Upper lobe of left lung (tissue), 6 donors: ENCODE measurements around the gene ODAD4. TPM values are rescaled to one million over a fixed set of nuclear protein-coding genes. Genes with fewer than 3 reads are reported as not detected.

Experiments
- ATAC-seq, 2 donors: fragments of 200-7000 bp; cut with Tn5 transposase; one replicate each; pipeline ENCODE4 v1.9.1; 2022; ENCODE audit warnings: mild to moderate bottlenecking in 2 of 2, moderate library complexity in 2 of 2; ENCODE audit not compliant: low FRiP score in 2 of 2
- DNase-seq, 2 donors: peaks; one replicate each; pipeline ENCODE4 v3.0.0-alpha.2; 2019 to 2020
- H3K27ac ChIP-seq, 4 donors: fragments of 200-600 bp; sonication (generic); one replicate each; pipeline ENCODE4 v1.5.1; 2016 to 2019
- H3K27me3 ChIP-seq, 4 donors: fragments of 200-600 bp; sonication (generic); one replicate each; pipeline ENCODE4 v1.5.1; 2017 to 2019
- H3K36me3 ChIP-seq, 4 donors: fragments of 200-600 bp; sonication (generic); one replicate each; pipeline ENCODE4 v1.5.1; 2016 to 2019
- H3K4me1 ChIP-seq, 4 donors: fragments of 200-600 bp; sonication (generic); one replicate each; pipeline ENCODE4 v1.5.1; 2018 to 2019
- H3K4me3 ChIP-seq, 4 donors: fragments of 200-600 bp; sonication (generic); one replicate each; pipeline ENCODE4 v1.5.1; 2017 to 2019; ENCODE audit warnings: mild to moderate bottlenecking in 2 of 4, moderate library complexity in 1 of 4
- H3K9me3 ChIP-seq, 4 donors: fragments of 200-600 bp; sonication (generic); one replicate each; pipeline ENCODE4 v1.5.1; 2018 to 2019
- CTCF ChIP-seq, 6 experiments: fragments of 450-650 bp in 4 of 6; fragments of 200-600 bp in 2 of 6; sonication (generic) in 2 of 6; IDR thresholded peaks; one replicate each; pipeline ENCODE4 v1.5.1; 2016 to 2019; ENCODE audit warnings: antibody characterized with exemption in 6 of 6
- EP300 ChIP-seq, 4 donors: sonication (generic); formaldehyde crosslinking; IDR thresholded peaks; one replicate each; pipeline ENCODE4 v1.5.1; 2017; ENCODE audit warnings: antibody characterized with exemption in 4 of 4, control low read depth in 2 of 4
- POLR2A ChIP-seq, 4 donors: fragments of 450-650 bp; IDR thresholded peaks; one replicate each; pipeline ENCODE4 v1.5.1; 2016 to 2017; ENCODE audit warnings: antibody characterized with exemption in 4 of 4, mild to moderate bottlenecking in 2 of 4
- POLR2AphosphoS5 ChIP-seq, 2 donors: sonication (generic); formaldehyde crosslinking; IDR thresholded peaks; one replicate each; pipeline ENCODE4 v1.5.1; 2017; ENCODE audit warnings: antibody characterized with exemption in 2 of 2
- WGBS, 2 donors: methylation state at CpG; one replicate each; pipeline ENCODE4 v1.1.5; 2017 to 2018; 5-methylcytosine and 5-hydroxymethylcytosine counted together
- total RNA-seq, 6 donors: library from RNA; depleted of rRNA in 4 of 6; stranded (reverse); fragments of >200 nt in 4 of 6; gene quantifications; one replicate each; pipeline versions ENCODE4 v1.1.0 to v1.2.1, GENCODE V29; 2016 to 2021
- donor health status: DM: no; HTN: no; CAD: no; lungs with moderate emphysema.
- donor health status: DM: no; HTN: yes; CAD: no; lungs with severe emphysema.

Gene ODAD4
- total RNA-seq, 6 donors from 2014 or later: 1.2 to 16.9 (median 4.8) TPM

GRCh38 chr17:41891135-41892020 lies 39.0 kb upstream of the ODAD4 start:
- Histone ChIP-seq H3K9me3 (no peaks in the 10 kb centered on the region), H3K27ac (no peak overlapping the region), H3K27me3 (no peaks in the 10 kb centered on the region), H3K36me3 (peaks cover 30 to 99% (median 86%) of the 10 kb centered on the region in 4 donors), H3K4me1 (no peaks in the 10 kb centered on the region), H3K4me3 (no peak overlapping the region)
- ATAC-seq (no peak), DNase-seq (no peak)
- WGBS, 2 donors: 96% methylated on average over 7 of the region's 7 CpGs
- no peak for TF ChIP-seq POLR2A (IDR thresholded peaks at IDR 0.05)
- TF ChIP-seq CTCF (IDR thresholded peaks at IDR 0.05): no peak
- TF ChIP-seq POLR2AphosphoS5 (IDR thresholded peaks at IDR 0.05): no peak
- no peak for TF ChIP-seq EP300 (IDR thresholded peaks at IDR 0.05)

- Histone ChIP-seq H3K9me3 (no peaks in the 10 kb centered on the region), H3K36me3 (peaks cover 29 to 99% (median 87%) of the 10 kb centered on the region in 4 donors), H3K4me1 (no peaks in the 10 kb centered on the region), H3K4me3 (no peak overlapping the region), H3K27me3 (no peaks in the 10 kb centered on the region), H3K27ac (no peak overlapping the region)
- ATAC-seq (no peak), DNase-seq (no peak)
- no peak for TF ChIP-seq EP300 (IDR thresholded peaks at IDR 0.05)
- TF ChIP-seq CTCF (IDR thresholded peaks at IDR 0.05): no peak
- no peak for TF ChIP-seq POLR2A (IDR thresholded peaks at IDR 0.05)
- TF ChIP-seq POLR2AphosphoS5 (IDR thresholded peaks at IDR 0.05): no peak
- WGBS, 2 donors: 94 to 97% methylated on average over 3 to 4 of the region's 4 CpGs
Observed at GRCh38 chr17:41892021-41892376, 38.4 kb upstream of the ODAD4 start.

- no peak for TF ChIP-seq POLR2AphosphoS5 (IDR thresholded peaks at IDR 0.05)
- no peak for TF ChIP-seq POLR2A (IDR thresholded peaks at IDR 0.05)
- no peak for TF ChIP-seq EP300 (IDR thresholded peaks at IDR 0.05)
- TF ChIP-seq CTCF (IDR thresholded peaks at IDR 0.05): no peak
- ATAC-seq (no peak), DNase-seq (no peak)
- H3K27ac ChIP-seq: no peak overlapping the region
- H3K4me3 ChIP-seq: no peak overlapping the region
- peaks cover 27 to 99% (median 87%) of the 10 kb centered on the region in 4 donors for H3K36me3 ChIP-seq
- H3K27me3 ChIP-seq: no peaks in the 10 kb centered on the region
- 84 to 94% methylated on average over 3 of the region's 3 CpGs for WGBS, 2 donors
- H3K4me1 ChIP-seq: no peaks in the 10 kb centered on the region
- no peaks in the 10 kb centered on the region for H3K9me3 ChIP-seq
Observed at GRCh38 chr17:41893384-41893783, 37.0 kb upstream of the ODAD4 start.

GRCh38 chr17:41894791-41895331 lies 35.6 kb upstream of the ODAD4 start:
- Histone ChIP-seq H3K4me1 (no peaks in the 10 kb centered on the region), H3K4me3 (no peak overlapping the region), H3K9me3 (no peaks in the 10 kb centered on the region), H3K36me3 (peaks cover 26 to 100% (median 91%) of the 10 kb centered on the region in 4 donors), H3K27me3 (no peaks in the 10 kb centered on the region), H3K27ac (peak overlapping the region in 2 of 4 donors; percentile 8 to 18)
- TF ChIP-seq EP300 (IDR thresholded peaks at IDR 0.05): no peak
- ATAC-seq: peak; percentile 52 to 71
- 63 to 66% methylated on average over 7 of the region's 7 CpGs for WGBS, 2 donors
- DNase-seq: no peak

GRCh38 chr17:41895617-41896016 lies 34.8 kb upstream of the ODAD4 start:
- DNase-seq (no peak), ATAC-seq (peak; percentile 3 to 63)
- 71 to 80% methylated on average over 5 of the region's 5 CpGs for WGBS, 2 donors
- Histone ChIP-seq H3K27ac (peak overlapping the region in 2 of 4 donors; percentile 8 to 18), H3K4me1 (no peaks in the 10 kb centered on the region), H3K36me3 (peaks cover 24 to 100% (median 89%) of the 10 kb centered on the region in 4 donors), H3K4me3 (no peak overlapping the region), H3K27me3 (no peaks in the 10 kb centered on the region), H3K9me3 (no peaks in the 10 kb centered on the region)
- no peak for TF ChIP-seq EP300 (IDR thresholded peaks at IDR 0.05)
